DMS153 treated with DMSO at 0.1 percent for 48 hours (cell line): ENCODE measurements around the gene DDX51.
A peak's percentile ranks its signal among the peaks of the same experiment; 100 is the strongest.

ENCODE experiments used
- DNase-seq: peaks from one replicate; lab custom pipeline; 2025; ENCODE audit not compliant: unreplicated experiment; lab: John Stamatoyannopoulos, UW

DDX51 gene, protein sequence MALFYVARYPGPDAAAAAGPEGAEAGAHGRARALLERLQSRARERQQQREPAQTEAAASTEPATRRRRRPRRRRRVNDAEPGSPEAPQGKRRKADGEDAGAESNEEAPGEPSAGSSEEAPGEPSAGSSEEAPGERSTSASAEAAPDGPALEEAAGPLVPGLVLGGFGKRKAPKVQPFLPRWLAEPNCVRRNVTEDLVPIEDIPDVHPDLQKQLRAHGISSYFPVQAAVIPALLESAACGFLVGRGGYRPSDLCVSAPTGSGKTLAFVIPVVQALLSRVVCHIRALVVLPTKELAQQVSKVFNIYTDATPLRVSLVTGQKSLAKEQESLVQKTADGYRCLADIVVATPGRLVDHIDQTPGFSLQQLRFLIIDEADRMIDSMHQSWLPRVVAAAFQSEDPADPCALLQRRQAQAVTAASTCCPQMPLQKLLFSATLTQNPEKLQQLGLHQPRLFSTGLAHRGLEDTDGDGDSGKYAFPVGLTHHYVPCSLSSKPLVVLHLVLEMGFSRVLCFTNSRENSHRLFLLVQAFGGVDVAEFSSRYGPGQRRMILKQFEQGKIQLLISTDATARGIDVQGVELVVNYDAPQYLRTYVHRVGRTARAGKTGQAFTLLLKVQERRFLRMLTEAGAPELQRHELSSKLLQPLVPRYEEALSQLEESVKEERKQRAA

GRCh38 chr12:132144115-132144809 lies at the start of gene DDX51, which contains the start of gene NOC4L:
Gene DDX51 (minus strand): TSS chr12:132144319. CDS start chr12:132144296, 23 bp downstream.
Gene NOC4L (plus strand): TSS chr12:132144457. CDS start chr12:132144489, 32 bp downstream.
- peak; percentile 67 for DNase-seq

- no peak for DNase-seq
Measured at GRCh38 chr12:132191715-132192553, 47.8 kb upstream of the DDX51 start.

DNA sequence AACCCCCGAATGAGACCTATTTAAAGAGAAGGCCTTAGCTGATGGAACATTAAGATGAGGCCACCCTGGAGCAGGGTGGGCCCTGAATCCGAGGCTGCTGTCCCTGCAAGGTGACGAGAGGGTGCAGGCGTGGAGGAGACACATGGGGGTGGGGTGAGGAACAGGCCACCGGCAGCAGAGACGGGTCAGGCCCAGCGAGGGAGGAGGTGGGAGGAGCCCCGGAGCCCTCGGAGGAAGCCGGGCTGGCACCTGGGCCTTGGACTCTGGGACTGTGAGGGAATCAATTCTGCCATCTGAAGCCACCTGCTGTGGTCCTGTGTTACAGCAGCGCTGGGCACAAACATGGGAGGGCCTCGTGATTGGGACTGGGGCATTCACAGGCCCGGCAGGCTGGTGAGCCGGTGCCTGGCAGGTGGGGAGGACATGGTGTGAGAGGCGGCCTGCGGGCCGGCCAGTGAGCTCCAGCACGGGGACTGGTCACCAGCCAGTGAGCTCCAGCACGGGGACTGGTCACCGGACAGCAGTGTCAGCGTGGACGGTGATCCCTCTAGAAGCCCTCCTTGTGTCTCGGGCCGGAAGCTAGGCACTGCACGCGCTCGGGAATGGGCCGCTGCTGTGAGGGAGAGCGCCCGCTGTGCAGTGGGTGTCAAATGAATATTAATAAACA lies 46.8 kb upstream of the DDX51 start:
- no peak for DNase-seq

DNA sequence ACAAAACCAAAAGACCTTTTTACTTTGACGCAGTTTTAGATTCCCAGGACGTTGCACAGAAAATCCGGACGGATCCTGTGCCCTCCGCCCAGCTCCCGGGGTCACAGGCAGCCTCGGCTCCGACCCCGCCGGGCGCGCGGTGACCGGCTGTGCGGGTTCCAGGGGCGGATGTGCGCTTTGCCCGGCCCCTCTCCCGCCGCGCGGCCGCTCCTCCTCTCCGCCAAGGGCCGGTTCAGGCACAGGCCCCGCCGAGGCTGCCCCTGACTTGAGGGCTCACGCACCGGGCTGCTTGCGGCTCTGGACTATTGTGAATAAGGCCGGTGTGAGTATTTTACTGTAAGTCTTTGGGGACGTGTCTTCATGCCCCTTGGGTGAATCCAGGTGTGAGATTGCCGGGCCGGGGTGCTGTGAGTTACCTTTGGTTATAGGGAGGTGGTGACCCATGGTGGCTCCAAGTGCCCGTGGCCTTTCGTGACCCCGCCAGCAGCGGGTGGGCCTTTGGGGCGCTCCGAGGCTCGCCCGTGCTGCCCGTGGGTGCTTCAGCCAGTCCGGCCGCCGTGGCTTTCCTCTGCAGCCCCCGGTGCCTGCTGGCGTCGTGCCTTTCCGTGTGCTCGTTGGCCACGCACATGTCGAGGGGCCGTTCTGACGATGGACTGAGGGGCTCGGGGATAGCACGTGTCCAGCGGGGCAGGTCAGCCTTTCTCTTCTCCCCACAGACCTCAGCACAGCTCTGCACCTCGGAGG lies 46.1 kb upstream of the DDX51 start:
- DNase-seq = no peak

DNA sequence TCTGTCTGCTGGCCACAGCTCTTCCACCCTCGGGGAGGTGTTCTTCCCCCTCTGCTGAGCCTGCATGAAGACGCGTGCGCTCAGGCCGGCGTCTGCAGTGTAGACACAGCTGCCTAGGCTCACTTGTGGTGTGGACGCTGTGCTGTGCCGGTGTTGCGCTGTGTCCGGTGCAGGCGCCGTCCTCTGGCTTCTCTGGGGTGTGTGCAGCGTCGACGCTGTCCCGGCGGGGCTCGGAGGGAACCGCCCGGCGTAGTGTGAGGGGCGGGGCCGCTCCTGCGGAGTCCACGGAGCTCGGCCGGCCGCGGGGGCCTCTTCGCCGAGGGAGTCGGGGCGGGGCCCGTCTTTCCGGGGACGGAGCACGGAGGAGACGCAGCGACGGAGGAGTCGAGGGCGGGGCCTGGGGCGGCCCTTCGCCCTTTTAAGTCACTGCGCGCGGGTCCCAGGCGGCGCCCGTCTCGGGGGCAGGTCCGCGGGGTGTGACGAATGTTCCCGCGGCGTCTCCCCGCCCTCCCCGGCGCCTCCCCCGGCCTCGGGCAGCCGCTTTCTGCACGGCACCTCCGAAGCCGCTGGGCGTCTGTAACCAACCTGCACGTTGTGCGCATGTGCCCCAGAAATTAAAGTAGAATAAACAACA lies 45.4 kb upstream of the DDX51 start:
- peak; percentile 74 for DNase-seq

GRCh38 chr12:132188916-132189325 lies 44.8 kb upstream of the DDX51 start:
- no peak for DNase-seq

DNA sequence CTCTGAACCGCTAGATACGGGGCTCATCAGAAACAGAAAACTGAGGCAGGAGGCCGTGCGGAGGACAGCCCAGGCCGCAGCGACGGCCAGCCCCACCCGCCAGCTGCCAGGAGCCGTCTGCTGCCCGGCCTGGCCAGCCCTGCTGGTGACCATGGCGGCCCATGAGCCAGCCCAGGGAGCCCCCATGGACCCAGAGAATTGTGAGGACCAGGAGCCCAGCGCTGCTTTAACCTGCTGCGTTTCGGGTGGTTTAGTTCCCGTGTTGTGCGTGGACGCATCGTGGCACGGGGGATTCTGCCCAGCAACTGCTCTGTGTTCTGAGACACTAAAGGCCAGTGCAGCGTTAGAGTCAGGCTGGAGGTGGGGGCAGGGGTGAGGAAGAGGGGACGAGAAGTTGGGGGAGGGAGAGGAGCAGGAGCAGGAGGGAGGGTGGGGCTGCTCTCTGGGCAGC lies 44.4 kb upstream of the DDX51 start:
- DNase-seq = no peak

DNA sequence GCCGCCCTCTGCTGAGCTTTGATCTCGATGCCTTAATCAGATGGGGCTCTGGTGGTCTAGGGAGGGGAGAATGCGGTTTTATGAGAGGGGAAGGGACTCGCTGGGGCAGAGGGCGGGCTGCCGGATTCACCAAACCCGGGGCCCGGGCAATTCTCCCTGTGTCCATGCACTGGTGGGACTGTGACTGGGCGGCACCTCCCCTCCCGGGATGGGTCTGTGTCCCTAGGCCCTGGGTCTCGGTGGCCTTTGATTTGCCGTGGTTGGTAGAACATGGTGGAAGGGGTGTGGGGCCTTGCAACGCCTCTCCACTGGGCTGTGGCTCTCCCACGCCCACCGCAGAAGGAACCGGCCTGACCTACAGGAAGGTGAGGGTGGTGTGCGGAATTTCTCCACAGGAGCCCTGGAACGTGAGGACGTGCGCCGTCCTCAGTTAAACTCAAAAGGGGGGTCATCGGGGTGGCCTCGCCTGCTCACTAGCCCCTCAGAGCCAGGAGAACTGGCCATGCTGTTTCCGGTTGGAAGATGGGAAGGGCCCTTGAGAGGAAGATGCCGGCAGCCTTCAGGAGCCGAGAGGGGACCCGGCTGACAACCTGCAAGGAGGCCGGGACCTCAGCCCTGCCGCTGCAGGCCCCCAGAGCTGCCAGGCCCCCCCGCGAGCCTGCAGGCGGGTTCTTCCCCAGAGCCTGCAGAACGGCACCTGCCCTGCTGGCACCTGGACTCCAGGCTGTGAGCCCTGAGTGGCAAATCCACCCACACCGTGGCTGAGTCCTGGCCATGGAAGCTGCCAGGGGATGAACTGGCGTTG lies 43.7 kb upstream of the DDX51 start:
- no peak for DNase-seq

DNA sequence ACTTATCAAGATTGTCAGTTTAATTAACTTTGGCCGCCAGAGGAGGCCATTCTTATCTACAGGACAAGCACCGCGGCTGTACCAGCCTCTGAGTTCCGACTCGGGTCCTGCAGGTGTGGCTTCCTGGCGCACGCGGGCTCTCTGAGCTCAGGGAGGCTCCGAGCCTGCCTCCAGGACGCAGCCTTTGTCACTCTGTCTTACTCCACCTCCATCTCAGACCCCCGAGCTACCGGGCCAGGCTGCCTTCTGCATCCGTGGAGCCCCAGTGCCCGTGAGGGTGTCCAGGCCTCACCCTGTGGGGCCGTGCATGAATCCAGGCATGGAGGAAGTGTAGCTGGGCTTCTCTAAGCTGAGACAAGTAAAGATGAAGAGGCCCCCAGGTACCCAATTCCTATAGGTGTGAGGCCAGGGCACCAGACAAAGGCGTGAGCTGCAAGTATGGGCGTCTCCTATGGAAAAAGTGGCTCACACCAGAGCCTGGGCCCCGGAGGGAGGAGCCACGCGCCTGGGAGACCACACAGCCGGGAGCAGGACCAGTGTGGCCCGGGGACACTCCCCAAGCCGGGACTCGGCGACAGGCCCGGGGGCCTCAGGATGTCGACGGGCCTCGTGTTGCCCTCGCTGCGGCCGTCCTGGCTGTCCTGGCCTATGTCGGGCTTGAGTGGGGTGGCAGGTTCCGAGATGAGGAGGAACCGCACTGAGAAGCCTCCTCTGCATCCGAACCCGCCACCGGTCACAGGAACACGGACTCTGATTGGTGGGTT lies 42.9 kb upstream of the DDX51 start:
- no peak for DNase-seq

DNA sequence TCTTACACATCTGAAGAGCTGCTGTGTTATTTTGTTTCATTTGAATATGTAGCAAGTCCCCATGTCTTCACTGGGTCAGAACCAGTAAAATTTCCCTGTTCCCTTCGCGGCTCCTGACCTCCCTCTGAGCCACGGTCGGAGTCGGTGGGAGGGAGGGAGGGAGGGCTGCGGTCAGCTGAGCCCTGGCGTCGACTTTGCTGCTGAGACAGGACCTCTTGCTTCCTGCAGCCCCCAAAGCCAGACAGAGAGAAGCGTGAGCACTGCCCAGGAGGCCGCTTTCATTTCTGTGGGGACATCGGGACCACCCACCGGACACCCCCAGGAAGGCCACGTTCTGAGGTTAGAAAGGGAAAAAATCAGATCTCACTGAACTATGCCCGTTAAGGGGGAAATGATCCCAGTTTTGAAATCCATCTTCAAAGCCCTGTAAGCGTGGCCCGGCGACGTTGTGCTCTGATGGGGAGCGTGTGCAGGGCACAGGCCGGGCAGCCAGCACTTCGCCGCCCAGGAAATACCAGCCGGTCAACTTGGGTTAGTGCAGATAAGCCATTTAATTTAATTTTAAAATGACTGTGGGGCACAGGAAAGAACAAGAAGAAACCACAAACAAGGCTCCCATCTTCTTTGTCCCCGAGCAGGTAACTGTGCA lies 42.2 kb upstream of the DDX51 start:
- DNase-seq = no peak

DNA sequence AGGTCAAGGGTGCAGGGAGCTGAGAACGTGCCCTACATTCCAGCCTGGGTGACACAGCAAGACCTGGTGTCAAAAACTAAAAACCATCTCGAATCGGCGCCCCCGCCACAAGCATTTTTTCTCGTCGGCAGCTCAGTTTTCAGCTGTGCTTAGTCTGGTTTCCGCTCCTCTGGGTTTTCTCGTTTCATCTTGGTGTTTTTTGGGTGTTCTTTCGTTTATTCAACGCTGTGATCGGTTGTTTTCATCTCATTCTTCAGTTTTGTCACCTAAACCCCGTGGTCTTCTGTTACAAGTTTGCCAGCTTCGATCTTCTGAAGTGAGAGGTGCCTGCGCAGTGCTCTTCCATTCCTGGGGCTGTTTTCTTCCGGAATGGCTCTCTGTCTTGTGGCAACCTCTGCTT lies 41.6 kb upstream of the DDX51 start:
- DNase-seq = no peak

DNA sequence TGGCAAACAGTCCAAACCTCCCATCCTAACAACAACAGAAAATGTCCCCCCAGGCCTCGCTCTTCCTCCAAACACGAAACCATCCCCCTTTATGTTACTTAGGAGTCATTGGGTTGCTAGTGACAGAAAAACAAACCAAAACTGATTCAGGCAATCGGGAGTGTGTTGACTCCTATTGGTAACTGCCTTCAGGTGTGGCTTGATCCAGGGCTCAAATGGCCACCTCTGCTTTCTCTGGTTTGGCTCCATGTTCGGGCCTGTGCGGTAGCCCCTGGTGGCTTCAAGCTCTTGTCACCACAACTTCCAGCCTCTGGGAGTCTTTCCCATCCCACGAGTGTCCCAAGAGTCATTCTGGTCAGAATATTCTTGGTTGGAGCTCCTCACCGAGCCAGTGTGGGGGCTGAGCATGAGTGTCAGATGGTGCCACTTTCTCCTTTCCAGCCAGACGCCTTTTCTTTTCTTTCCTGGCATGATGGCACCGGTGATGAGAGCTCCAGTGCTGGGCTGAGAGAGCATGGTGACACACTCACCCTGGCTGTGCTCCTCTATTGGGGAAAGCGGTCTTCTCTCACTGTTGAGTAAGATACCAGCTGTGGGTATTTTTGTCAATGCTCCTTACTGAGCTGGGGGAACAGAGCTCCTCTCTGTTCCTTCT lies 38.7 kb upstream of the DDX51 start:
- DNase-seq = no peak

GRCh38 chr12:132182206-132182710 lies 38.1 kb upstream of the DDX51 start:
- DNase-seq = no peak

DNA sequence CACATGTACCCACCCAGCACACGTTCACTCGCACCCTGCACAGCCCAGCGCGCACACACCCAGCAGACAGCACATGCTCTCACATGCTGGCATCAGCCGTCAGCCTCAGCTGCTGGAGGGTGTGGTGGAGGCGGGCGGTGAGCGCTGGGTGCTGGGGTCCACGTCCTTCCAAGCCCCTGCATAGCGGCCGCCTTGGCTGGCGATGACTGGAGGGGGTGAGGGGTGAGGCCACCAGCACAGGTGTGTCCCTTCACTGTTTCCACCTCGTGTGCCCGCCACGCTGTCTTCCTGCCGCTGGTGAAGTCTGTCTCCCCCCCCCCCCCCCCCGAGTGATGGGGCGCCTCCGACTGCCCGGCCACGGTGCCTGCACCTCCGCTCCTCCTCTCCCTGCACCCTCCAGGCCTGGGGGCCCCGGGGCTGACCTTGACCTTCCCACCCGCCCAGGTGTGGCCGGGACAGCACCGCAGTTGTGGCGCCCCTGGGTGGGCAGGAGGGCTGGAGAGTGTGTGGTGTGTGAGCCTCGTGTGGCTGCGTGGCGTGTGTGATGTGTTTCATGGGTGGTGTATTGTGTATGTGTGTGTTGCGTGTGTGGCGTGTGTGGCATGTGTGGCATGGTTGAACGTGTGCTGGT lies 37.6 kb upstream of the DDX51 start:
- DNase-seq = no peak

DNA sequence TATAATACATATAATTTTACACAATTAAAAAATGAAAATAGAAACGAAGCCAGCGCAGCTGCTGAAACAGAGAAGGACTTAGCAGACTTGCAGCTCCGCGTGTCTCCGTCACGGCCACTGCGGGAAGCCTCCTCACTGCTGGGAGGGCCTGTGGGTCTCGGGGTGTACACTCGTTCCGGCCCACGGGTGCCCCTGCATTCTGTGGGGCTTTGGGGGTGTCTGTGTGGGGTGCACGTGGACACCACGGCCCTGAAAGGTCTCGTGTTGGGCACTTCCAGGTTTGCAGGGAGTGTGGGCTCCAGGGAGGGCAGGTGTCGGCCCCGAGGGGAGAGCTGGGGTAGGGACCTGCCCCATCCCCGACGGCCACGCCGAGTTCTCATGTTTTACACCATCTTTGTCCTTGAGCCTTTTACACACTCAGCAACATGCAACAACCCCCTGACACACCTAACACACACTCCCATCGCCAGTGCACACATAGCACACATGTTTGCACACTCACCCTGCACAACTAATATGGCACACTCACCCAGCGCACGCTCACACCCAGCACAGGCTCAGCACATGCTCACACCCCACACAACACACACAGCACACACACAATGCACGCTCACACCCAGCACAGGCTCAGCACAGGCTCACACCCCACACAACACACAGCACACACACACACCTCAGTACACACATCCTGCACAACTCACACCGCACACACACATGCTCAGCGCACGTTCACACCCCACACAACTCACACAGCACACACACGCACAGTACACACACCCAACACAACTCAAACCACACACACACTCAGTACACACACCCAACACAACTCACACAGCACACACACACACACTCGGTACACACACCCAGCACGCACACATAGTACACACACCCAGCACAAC lies 36.8 kb upstream of the DDX51 start:
- no peak for DNase-seq
